GM19438 (cell line): ENCODE data around the gene ZGRF1.
"Not testable (repeated sequence)": the region's sequence is repeated elsewhere in the genome, so short reads cannot be mapped to it uniquely, and the experiment has no call there.

Experiments
- ATAC-seq: cut with Tn5 transposase; IDR thresholded peaks from one replicate; pipeline ENCODE4 v1.9.1; 2021; ENCODE audit warnings: low read depth; ENCODE audit not compliant: unreplicated experiment

The ZGRF1 gene

GRCh38 chr4:112644595-112645535 lies 8.2 kb upstream of the ZGRF1 start:
- not testable (repeated sequence) for ATAC-seq

- no peak for ATAC-seq
Observed at GRCh38 chr4:112642526-112642925, 5.8 kb upstream of the ZGRF1 start.

GRCh38 chr4:112637552-112637866 lies 800 bp upstream of the ZGRF1 start:
- no peak for ATAC-seq

GRCh38 chr4:112633477-112634235 lies 3.1 kb downstream of the ZGRF1 start:
- no peak for ATAC-seq

GRCh38 chr4:112626228-112626627 lies 10.5 kb downstream of the ZGRF1 start:
- ATAC-seq = no peak

- ATAC-seq = no peak
Observed at GRCh38 chr4:112616984-112617383, 19.7 kb downstream of the ZGRF1 start.

GRCh38 chr4:112612814-112613213 lies 23.9 kb downstream of the ZGRF1 start:
- ATAC-seq = not testable (repeated sequence)

GRCh38 chr4:112604589-112604988 lies 32.1 kb downstream of the ZGRF1 start:
- no peak for ATAC-seq

GRCh38 chr4:112594993-112595392 lies 41.7 kb downstream of the ZGRF1 start:
- ATAC-seq = no peak

GRCh38 chr4:112593438-112594133 lies 43.1 kb downstream of the ZGRF1 start:
- ATAC-seq = no peak

- no peak for ATAC-seq
Observed at GRCh38 chr4:112592717-112593116, 44.0 kb downstream of the ZGRF1 start.

GRCh38 chr4:112591593-112591992 lies 45.1 kb downstream of the ZGRF1 start:
- no peak for ATAC-seq

GRCh38 chr4:112589206-112589605 lies 47.5 kb downstream of the ZGRF1 start:
- ATAC-seq = no peak

- no peak for ATAC-seq
Observed at GRCh38 chr4:112585977-112586736, 50.6 kb downstream of the ZGRF1 start.

- no peak for ATAC-seq
Observed at GRCh38 chr4:112567536-112567935, 69.2 kb downstream of the ZGRF1 start.

GRCh38 chr4:112564706-112565270 lies 71.9 kb downstream of the ZGRF1 start:
- no peak for ATAC-seq

GRCh38 chr4:112563431-112564200 lies 73.1 kb downstream of the ZGRF1 start:
- no peak for ATAC-seq

GRCh38 chr4:112562254-112562879 lies 74.3 kb downstream of the ZGRF1 start:
- no peak for ATAC-seq

- ATAC-seq = no peak
Observed at GRCh38 chr4:112560084-112560483, 76.6 kb downstream of the ZGRF1 start.
